ENCODE data around the gene C19orf33. TPM values are rescaled to one million over a fixed set of nuclear protein-coding genes. Genes with fewer than 3 reads are reported as not detected.
A peak's percentile ranks its signal among the peaks of the same experiment; 100 is the strongest.
"Not testable (repeated sequence)": the region's sequence is repeated elsewhere in the genome, so short reads cannot be mapped to it uniquely, and the experiment has no call there.

C19orf33 gene
- total RNA-seq, 1 experiment from 2014 or later, result not detected

DNA sequence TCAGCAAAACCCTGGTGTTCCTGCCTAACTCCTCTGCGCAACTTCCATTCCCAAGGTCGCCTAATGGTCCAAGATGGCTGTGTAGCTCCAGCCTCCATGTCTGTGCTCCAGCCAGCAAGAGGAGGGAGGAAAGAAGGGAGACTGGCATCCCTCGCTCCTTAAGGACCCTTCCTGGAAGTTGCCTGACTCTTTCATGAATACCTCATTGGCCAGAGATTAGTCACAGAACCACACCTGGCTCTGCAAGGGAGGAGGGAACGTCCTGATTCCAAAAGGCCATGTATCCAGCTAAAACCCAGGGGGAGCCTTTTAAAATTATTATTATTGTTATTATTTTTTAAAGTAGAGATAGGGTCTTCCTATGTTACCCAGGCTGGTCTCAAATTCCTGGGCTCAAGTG lies 20.4 kb downstream of the C19orf33 start:
- Histone ChIP-seq H3K9me3 (replicated peaks) (no peaks in the 10 kb centered on the region), H3K4me3 (no peak overlapping the region), H3K36me3 (no peaks in the 10 kb centered on the region), H3K4me1 (replicated peaks) (peaks cover 9% of the 10 kb centered on the region), H3K27ac (no peak overlapping the region), H3K27me3 (replicated peaks) (peaks cover 13% of the 10 kb centered on the region)
- DNase-seq (ENCODE audit: low read depth in 1 of 2, low spot score in 2 of 2), result no peak

GRCh38 chr19:38326591-38326990 lies 22.5 kb downstream of the C19orf33 start:
- Histone ChIP-seq H3K27me3 (replicated peaks) (no peaks in the 10 kb centered on the region), H3K4me1 (replicated peaks) (no peaks in the 10 kb centered on the region), H3K27ac (no peak overlapping the region), H3K9me3 (replicated peaks) (no peaks in the 10 kb centered on the region), H3K4me3 (no peak overlapping the region), H3K36me3 (no peaks in the 10 kb centered on the region)
- DNase-seq (ENCODE audit: low read depth in 1 of 2, low spot score in 2 of 2), result no peak

DNA sequence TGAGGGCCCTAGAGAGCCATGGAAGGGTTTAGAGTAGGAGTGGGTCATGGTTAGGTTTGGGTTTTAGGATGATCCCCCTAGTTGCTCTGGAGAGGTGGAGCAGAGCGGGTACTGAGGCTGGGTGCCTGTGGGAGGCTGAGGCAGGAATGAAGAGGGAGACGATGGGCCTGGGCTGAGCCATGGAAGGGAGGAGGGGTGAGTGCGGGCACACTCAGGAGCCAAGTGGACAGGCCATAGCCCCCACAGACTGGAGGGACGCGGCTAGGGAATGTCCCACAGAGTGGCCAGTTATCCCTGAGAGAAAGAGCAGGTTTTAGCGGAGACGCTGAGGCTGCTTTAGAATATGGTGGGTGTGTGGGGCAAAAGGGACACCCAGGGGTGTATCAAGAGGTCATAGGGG lies 25.6 kb downstream of the C19orf33 start:
- no peaks in the 10 kb centered on the region for H3K4me1 ChIP-seq (replicated peaks)
- no peaks in the 10 kb centered on the region for H3K27me3 ChIP-seq (replicated peaks)
- no peaks in the 10 kb centered on the region for H3K9me3 ChIP-seq (replicated peaks)
- no peak overlapping the region for H3K27ac ChIP-seq
- H3K4me3 ChIP-seq, result no peak overlapping the region
- no peak for DNase-seq (ENCODE audit: low read depth in 1 of 2, low spot score in 2 of 2)
- no peaks in the 10 kb centered on the region for H3K36me3 ChIP-seq

DNA sequence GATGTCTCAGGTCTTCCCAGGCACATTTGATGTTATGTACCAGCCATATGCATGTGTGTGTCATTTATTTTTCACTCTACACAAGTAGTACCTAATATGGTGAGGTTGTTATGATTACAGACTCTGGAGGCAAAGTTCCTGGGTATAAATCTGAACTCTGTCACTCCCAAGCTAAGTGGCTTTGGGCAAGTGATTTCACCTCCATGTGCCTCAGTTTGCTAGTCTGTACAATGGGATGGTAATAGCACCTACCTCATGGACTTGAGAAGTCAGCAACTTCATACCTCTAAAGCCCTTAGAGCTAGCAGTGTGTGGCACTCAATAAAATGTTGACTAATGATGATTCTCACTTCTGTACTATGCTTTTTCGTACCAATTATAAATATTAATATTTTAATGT lies 27.7 kb downstream of the C19orf33 start:
- H3K9me3 ChIP-seq (replicated peaks), result no peaks in the 10 kb centered on the region
- H3K27ac ChIP-seq, result no peak overlapping the region
- DNase-seq (ENCODE audit: low read depth in 1 of 2, low spot score in 2 of 2), result no peak
- H3K4me3 ChIP-seq, result no peak overlapping the region
- H3K4me1 ChIP-seq (replicated peaks), result no peaks in the 10 kb centered on the region
- H3K36me3 ChIP-seq, result no peaks in the 10 kb centered on the region
- no peaks in the 10 kb centered on the region for H3K27me3 ChIP-seq (replicated peaks)

- no peaks in the 10 kb centered on the region for H3K36me3 ChIP-seq
- DNase-seq (ENCODE audit: low read depth in 1 of 2, low spot score in 2 of 2), result no peak
- no peaks in the 10 kb centered on the region for H3K27me3 ChIP-seq (replicated peaks)
- peaks cover 4% of the 10 kb centered on the region; the same call in 1 of the 2 replicates for H3K4me1 ChIP-seq (replicated peaks)
- H3K27ac ChIP-seq, result no peak overlapping the region
- H3K4me3 ChIP-seq, result no peak overlapping the region
- H3K9me3 ChIP-seq (replicated peaks), result no peaks in the 10 kb centered on the region
These were observed 29.2 kb downstream of the C19orf33 start for GRCh38 chr19:38333245-38333644.

GRCh38 chr19:38335949-38336637 lies 32.0 kb downstream of the C19orf33 start:
- no peaks in the 10 kb centered on the region for H3K27me3 ChIP-seq (replicated peaks)

GRCh38 chr19:38336638-38337359 lies 32.7 kb downstream of the C19orf33 start:
- Histone ChIP-seq H3K36me3 (no peaks in the 10 kb centered on the region), H3K4me1 (replicated peaks) (peaks cover 4% of the 10 kb centered on the region; the same call in 1 of the 2 replicates), H3K27me3 (replicated peaks) (no peaks in the 10 kb centered on the region), H3K4me3 (peak overlapping the region; percentile 47), H3K9me3 (replicated peaks) (no peaks in the 10 kb centered on the region), H3K27ac (no peak overlapping the region)
- DNase-seq (ENCODE audit: low read depth in 1 of 2, low spot score in 2 of 2), result peak; percentile 73 to 92

More at GRCh38 chr19:38335949-38336637, 32.0 kb downstream of the C19orf33 start:
- Histone ChIP-seq H3K9me3 (replicated peaks) (no peaks in the 10 kb centered on the region), H3K4me3 (peak overlapping the region; percentile 47), H3K36me3 (no peaks in the 10 kb centered on the region), H3K4me1 (replicated peaks) (peaks cover 4% of the 10 kb centered on the region; the same call in 1 of the 2 replicates), H3K27ac (peak overlapping the region; percentile 33)
- DNase-seq (ENCODE audit: low read depth in 1 of 2, low spot score in 2 of 2), result peak; percentile 94 to 98

DNA sequence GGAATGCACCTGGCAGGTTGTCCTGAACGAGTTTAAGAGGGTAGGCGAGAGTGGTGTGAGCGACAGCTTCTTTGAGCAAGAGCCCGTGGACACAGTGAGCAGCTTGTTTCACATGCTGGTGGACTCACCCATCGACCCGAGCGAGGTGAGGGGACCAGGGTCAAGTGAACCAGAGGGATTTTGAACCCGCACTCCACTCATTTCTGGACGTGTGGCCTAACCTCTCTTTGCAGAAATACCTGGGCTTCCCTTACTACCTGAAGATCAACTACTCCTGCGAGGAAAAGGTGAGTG lies 33.3 kb downstream of the C19orf33 start:
- Histone ChIP-seq H3K27ac (no peak overlapping the region), H3K27me3 (replicated peaks) (no peaks in the 10 kb centered on the region), H3K9me3 (replicated peaks) (no peaks in the 10 kb centered on the region), H3K4me1 (replicated peaks) (peaks cover 4% of the 10 kb centered on the region; the same call in 1 of the 2 replicates), H3K4me3 (peak overlapping the region; percentile 47; the same call in 1 of the 2 replicates), H3K36me3 (no peaks in the 10 kb centered on the region)
- no peak for DNase-seq (ENCODE audit: low read depth in 1 of 2, low spot score in 2 of 2)

DNA sequence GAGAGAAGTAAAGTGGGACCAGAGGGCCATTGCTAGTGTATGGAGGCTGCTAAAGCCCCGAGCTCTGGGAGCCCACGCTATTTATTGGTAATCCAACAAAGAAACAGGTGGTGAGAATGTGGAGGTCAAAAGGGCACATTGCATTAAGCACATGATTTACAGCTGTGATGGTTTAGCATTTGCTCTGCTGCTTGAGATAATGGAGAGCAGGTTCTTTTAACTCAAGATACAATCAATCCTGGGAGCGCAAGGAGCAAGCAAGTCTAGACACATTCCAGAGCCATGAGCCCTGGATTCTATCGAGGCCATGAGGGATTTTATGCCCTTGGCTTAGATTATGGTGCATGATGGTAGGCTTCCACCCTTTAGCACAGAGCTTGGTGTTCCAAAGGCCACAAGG lies 35.0 kb downstream of the C19orf33 start:
- not testable (repeated sequence) for DNase-seq (ENCODE audit: low read depth in 1 of 2, low spot score in 2 of 2); H3K4me3 ChIP-seq; H3K36me3 ChIP-seq; H3K27ac ChIP-seq; H3K27me3 ChIP-seq (replicated peaks); H3K9me3 ChIP-seq (replicated peaks); H3K4me1 ChIP-seq (replicated peaks)

- H3K4me3 ChIP-seq, result no peak overlapping the region
- H3K36me3 ChIP-seq, result no peaks in the 10 kb centered on the region
- no peak overlapping the region for H3K27ac ChIP-seq
- no peak for DNase-seq (ENCODE audit: low read depth in 1 of 2, low spot score in 2 of 2)
- H3K27me3 ChIP-seq (replicated peaks), result no peaks in the 10 kb centered on the region
- no peaks in the 10 kb centered on the region for H3K9me3 ChIP-seq (replicated peaks)
- H3K4me1 ChIP-seq (replicated peaks), result peaks cover 4% of the 10 kb centered on the region; the same call in 1 of the 2 replicates
These were observed 36.9 kb downstream of the C19orf33 start for GRCh38 chr19:38340927-38341326.

- Histone ChIP-seq H3K9me3 (replicated peaks) (no peaks in the 10 kb centered on the region), H3K4me3 (no peak overlapping the region), H3K36me3 (no peaks in the 10 kb centered on the region), H3K27ac (no peak overlapping the region), H3K4me1 (replicated peaks) (no peaks in the 10 kb centered on the region), H3K27me3 (replicated peaks) (no peaks in the 10 kb centered on the region)
- no peak for DNase-seq (ENCODE audit: low read depth in 1 of 2, low spot score in 2 of 2)
These were observed 42.8 kb downstream of the C19orf33 start for GRCh38 chr19:38346837-38347236.

DNA sequence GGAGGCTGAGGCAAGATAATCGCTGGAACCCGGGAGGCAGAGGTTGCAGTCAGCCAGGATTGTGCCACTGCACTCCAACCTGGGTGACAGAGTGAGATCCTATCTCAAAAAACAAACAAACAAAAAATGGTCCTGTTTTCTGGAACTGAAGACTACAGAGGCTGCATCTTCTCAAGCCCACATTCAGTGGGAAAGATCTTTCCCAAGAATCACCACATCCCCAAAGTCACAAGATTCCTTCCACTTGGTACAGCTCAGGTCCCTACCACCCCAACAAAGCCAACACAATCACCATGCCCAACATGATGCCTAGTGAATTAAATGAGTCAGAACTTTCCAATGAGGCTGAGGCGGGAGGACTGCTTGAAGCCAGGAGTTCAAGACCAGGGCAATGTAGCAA lies 46.8 kb downstream of the C19orf33 start:
- Histone ChIP-seq H3K27ac (no peak overlapping the region), H3K36me3 (no peaks in the 10 kb centered on the region), H3K9me3 (replicated peaks) (no peaks in the 10 kb centered on the region), H3K27me3 (replicated peaks) (peaks cover 7% of the 10 kb centered on the region), H3K4me1 (replicated peaks) (no peaks in the 10 kb centered on the region), H3K4me3 (no peak overlapping the region)
- no peak for DNase-seq (ENCODE audit: low read depth in 1 of 2, low spot score in 2 of 2)

DNA sequence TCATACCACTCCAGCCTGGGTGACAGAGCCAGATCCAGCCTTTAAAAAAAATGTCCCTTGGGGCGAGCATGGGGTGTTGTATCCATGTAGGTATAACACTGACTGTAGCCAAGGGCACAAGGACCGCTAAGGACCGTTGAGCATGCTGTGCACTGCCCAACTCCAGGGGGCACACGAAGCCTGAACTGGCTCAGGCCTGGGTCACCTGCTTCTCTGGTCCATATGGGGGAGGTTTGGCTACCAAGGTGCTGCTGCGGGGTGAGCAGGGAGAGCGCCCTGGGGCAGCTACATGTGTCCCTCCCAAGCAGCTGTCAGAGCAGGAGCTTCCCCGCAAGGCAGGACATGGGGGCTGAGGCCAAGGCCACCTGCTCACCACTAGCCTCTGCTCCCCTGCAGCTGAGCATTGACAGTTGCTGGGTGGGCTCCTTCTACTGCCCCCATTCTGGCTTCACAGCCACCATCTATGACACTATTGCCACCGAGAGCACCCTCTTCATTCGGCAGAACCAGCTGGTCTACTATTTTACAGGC lies 47.9 kb downstream of the C19orf33 start:
- Histone ChIP-seq H3K36me3 (no peaks in the 10 kb centered on the region), H3K4me1 (replicated peaks) (no peaks in the 10 kb centered on the region), H3K4me3 (no peak overlapping the region), H3K27me3 (replicated peaks) (peaks cover 17% of the 10 kb centered on the region), H3K27ac (no peak overlapping the region), H3K9me3 (replicated peaks) (no peaks in the 10 kb centered on the region)
- no peak for DNase-seq (ENCODE audit: low read depth in 1 of 2, low spot score in 2 of 2)

- H3K27ac ChIP-seq, result no peak overlapping the region
- peaks cover 17% of the 10 kb centered on the region for H3K27me3 ChIP-seq (replicated peaks)
- no peak for DNase-seq (ENCODE audit: low read depth in 1 of 2, low spot score in 2 of 2)
- no peaks in the 10 kb centered on the region for H3K4me1 ChIP-seq (replicated peaks)
- no peak overlapping the region for H3K4me3 ChIP-seq
- no peaks in the 10 kb centered on the region for H3K36me3 ChIP-seq
- H3K9me3 ChIP-seq (replicated peaks), result no peaks in the 10 kb centered on the region
These were observed 48.6 kb downstream of the C19orf33 start for GRCh38 chr19:38352611-38353010.
